GM19467 (cell line): Measurements from ENCODE around the gene OAF.

ENCODE experiments used
- ATAC-seq: cut with Tn5 transposase; IDR thresholded peaks from one replicate; pipeline ENCODE4 v1.9.1; 2021; ENCODE audit warnings: mild to moderate bottlenecking, moderate library complexity; ENCODE audit not compliant: unreplicated experiment

OAF gene

GRCh38 chr11:120199613-120200012 lies 11.2 kb upstream of the OAF start:
- ATAC-seq: no peak

GRCh38 chr11:120200677-120201076 lies 10.2 kb upstream of the OAF start:
- ATAC-seq: no peak

- ATAC-seq: no peak
These were observed 9.2 kb upstream of the OAF start for GRCh38 chr11:120201653-120202052.

- no peak for ATAC-seq
These were observed 7.2 kb upstream of the OAF start for GRCh38 chr11:120203626-120204025.

GRCh38 chr11:120205596-120206161 lies 5.2 kb upstream of the OAF start:
- ATAC-seq: no peak

GRCh38 chr11:120207512-120207911 lies 3.3 kb upstream of the OAF start:
- ATAC-seq: no peak

GRCh38 chr11:120208001-120208441 lies 2.8 kb upstream of the OAF start:
- ATAC-seq: no peak

- ATAC-seq: no peak
These were observed 2.1 kb upstream of the OAF start for GRCh38 chr11:120208777-120209176.

GRCh38 chr11:120209746-120210625 lies 846 bp upstream of the OAF start:
- no peak for ATAC-seq

GRCh38 chr11:120211522-120212258 lies 858 bp downstream of the OAF start:
- ATAC-seq: peak; percentile 12

GRCh38 chr11:120212259-120212878 lies 1.5 kb downstream of the OAF start:
- ATAC-seq: no peak

- no peak for ATAC-seq
These were observed 2.1 kb downstream of the OAF start for GRCh38 chr11:120212926-120213325.

GRCh38 chr11:120214581-120214980 lies 3.7 kb downstream of the OAF start:
- ATAC-seq: no peak

GRCh38 chr11:120215634-120216033 lies 4.8 kb downstream of the OAF start:
- no peak for ATAC-seq

GRCh38 chr11:120216426-120217102 lies 5.7 kb downstream of the OAF start:
- no peak for ATAC-seq

- no peak for ATAC-seq
These were observed 6.7 kb downstream of the OAF start for GRCh38 chr11:120217526-120217925.

GRCh38 chr11:120217941-120218694 lies 7.3 kb downstream of the OAF start:
- ATAC-seq: no peak

GRCh38 chr11:120218695-120219033 lies 7.8 kb downstream of the OAF start:
- no peak for ATAC-seq

GRCh38 chr11:120219232-120219937 lies 8.6 kb downstream of the OAF start:
- ATAC-seq: no peak
